DOHH2 (cell line): ENCODE results near the gene CHAMP1.

Source experiments
- CTCF ChIP-seq: fragments of 200-600 bp; sonication (generic); IDR thresholded peaks from one replicate; pipeline ENCODE4 v1.5.1; 2014; ENCODE audit warnings: antibody characterized with exemption, mild to moderate bottlenecking, low read depth, low read length; ENCODE audit not compliant: poor library complexity, severe bottlenecking
- EZH2phosphoT487 ChIP-seq: fragments of 200-600 bp; sonication (generic); IDR thresholded peaks from 2 replicates; pipeline ENCODE4 v1.6.1; 2017; ENCODE audit warnings: borderline replicate concordance, mild to moderate bottlenecking, antibody characterized with exemption, low read length, moderate library complexity, mixed read lengths

- TF ChIP-seq CTCF: no peak
- TF ChIP-seq EZH2phosphoT487: no peak
Observed at GRCh38 chr13:114341003-114341777, 26.9 kb downstream of the CHAMP1 start.
